GM15510 (cell line): Measurements from ENCODE around the gene NRSN1.

Experiments
- POLR2A ChIP-seq: IDR thresholded peaks from 3 replicates; pipeline ENCODE4 v1.6.1; 2011; ENCODE audit warnings: borderline replicate concordance; ENCODE audit not compliant: insufficient read length; ENCODE audit errors: extremely low read depth

Gene NRSN1, protein sequence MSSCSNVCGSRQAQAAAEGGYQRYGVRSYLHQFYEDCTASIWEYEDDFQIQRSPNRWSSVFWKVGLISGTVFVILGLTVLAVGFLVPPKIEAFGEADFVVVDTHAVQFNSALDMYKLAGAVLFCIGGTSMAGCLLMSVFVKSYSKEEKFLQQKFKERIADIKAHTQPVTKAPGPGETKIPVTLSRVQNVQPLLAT

GRCh38 chr6:24125980-24126379, at the start of gene NRSN1:
Gene NRSN1 (plus strand): TSS chr6:24126215. CDS start chr6:24134328, 8,113 bp downstream.
- TF ChIP-seq POLR2A: no peak

DNA sequence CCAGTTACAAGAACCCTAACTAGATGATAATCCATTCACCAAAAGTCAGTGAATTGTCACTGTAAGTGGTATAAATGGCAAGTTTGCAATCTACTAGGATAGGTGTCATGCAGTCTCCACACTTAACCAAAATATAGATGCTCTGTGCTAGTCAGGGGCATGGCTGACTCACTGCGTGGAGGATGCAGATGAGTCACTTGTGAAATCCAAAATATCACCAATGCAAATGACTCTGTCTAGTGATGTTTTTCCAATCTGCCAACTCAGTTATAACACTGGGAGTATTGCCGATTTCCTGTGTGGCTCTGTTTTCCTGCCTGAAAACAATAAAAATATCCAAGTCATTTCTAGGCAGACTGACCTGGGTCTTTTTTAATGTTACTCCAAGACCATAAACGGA, 47.8 kb upstream of the NRSN1 start:
- TF ChIP-seq POLR2A: no peak

- no peak for TF ChIP-seq POLR2A
Measured at GRCh38 chr6:24079076-24079475, 46.9 kb upstream of the NRSN1 start.

GRCh38 chr6:24080711-24081110, 45.3 kb upstream of the NRSN1 start:
- TF ChIP-seq POLR2A: no peak

- no peak for TF ChIP-seq POLR2A
Measured at GRCh38 chr6:24089736-24090135, 36.3 kb upstream of the NRSN1 start.

- TF ChIP-seq POLR2A: no peak
Measured at GRCh38 chr6:24092407-24092806, 33.6 kb upstream of the NRSN1 start.

- no peak for TF ChIP-seq POLR2A
Measured at GRCh38 chr6:24093381-24093780, 32.6 kb upstream of the NRSN1 start.

- TF ChIP-seq POLR2A: no peak
Measured at GRCh38 chr6:24099181-24099580, 26.8 kb upstream of the NRSN1 start.

- TF ChIP-seq POLR2A: no peak
Measured at GRCh38 chr6:24100024-24100769, 25.8 kb upstream of the NRSN1 start.

DNA sequence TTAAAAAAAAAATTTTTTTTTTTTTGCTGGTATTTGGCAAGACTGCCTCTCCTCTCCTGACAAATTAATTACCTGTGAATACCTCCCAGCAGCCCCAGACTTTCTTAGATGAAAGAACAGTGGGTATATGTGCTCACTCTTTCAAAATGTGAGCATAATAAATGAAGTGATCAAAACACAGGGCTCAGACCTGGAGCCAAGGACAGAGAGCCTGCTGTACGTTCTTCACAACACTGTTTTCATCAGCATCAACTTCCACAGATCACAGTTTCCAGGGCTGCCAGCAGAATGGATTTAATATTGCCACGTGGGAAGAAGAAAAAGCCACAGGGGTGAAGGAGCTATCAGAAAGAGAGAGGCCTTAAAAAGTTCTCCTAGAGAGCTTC, 25.3 kb upstream of the NRSN1 start:
- no peak for TF ChIP-seq POLR2A

GRCh38 chr6:24105191-24105590, 20.8 kb upstream of the NRSN1 start:
- TF ChIP-seq POLR2A: no peak

- no peak for TF ChIP-seq POLR2A
Measured at GRCh38 chr6:24106291-24106690, 19.7 kb upstream of the NRSN1 start.

GRCh38 chr6:24107294-24107693, 18.7 kb upstream of the NRSN1 start:
- no peak for TF ChIP-seq POLR2A

DNA sequence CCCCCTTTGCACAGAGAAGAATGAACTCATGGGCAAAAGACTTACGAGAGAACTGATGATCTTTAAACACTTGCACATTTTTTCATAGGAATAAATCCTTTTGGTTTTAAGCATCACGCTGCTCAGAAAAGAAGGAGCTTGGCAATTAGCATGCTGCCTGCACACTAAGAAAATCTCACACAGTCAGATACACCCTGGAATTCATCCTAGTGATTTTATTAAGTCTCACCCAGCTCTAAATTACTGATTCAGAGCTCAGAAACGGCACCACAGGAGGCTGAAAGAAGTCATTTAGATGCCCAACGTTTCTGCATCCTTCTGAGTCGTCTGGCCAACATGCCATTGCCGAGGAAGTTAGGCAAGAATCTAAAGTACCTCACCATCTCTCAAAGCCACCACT, 18.0 kb upstream of the NRSN1 start:
- no peak for TF ChIP-seq POLR2A

DNA sequence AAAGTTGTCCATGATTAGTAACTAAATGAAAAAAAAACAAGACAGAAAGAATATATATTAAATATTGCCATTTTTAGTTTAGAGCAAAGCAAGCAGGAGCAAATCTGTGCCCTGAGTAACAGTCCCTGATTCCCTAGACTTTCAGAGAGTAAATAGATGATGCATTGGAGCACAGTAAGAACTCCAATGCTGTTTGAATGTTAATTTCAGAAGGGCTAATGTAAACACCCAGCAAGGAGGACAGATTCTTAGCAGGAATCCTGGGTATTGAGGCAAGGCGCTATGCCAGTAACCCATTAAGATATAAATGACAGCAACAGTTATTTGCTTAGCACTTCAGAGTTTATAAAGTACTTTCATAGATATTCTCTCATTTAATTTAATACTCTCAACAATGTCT, 15.6 kb upstream of the NRSN1 start:
- TF ChIP-seq POLR2A: no peak

DNA sequence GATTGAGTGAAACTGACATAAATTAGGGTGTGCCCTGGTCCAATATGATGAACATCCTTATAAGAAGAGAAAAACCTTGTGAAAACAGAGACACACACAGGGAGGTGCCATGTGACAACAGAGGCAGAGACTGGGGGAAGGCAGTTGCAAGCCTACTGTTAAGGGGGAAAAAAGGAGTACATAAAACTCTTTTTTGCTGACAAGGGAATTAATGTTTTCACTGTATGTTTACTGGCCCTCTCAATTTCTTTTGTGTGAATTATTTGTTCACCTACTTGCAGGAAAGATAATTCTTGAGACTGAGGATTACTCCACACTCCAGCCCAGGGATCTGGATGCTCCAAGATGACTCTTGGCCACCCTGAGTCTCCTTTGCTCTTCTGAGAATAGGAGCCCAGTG, 12.1 kb upstream of the NRSN1 start:
- TF ChIP-seq POLR2A: no peak
